Breast epithelium (tissue), 4 donors: ENCODE results near the gene LINGO1. TPM values are rescaled to one million over a fixed set of nuclear protein-coding genes. Genes with fewer than 3 reads are reported as not detected.

Experiments
- DNase-seq, 2 donors: peaks; one replicate each; pipeline ENCODE4 v3.0.0-alpha.2; 2019; ENCODE audit warnings: low spot score in 2 of 2
- H3K27ac ChIP-seq, 2 donors: fragments of 200-600 bp; sonication (generic) in 1 of 2; one replicate each; pipeline ENCODE4 v1.5.1; 2016 to 2019; ENCODE audit warnings: mild to moderate bottlenecking in 1 of 2
- H3K27me3 ChIP-seq, 2 donors: fragments of 200-600 bp; sonication (generic) in 1 of 2; one replicate each; pipeline versions ENCODE4 v1.5.1 to v1.6.0; 2017 to 2019; ENCODE audit warnings: control low read depth in 1 of 2, mild to moderate bottlenecking in 1 of 2
- H3K36me3 ChIP-seq: fragments of 200-600 bp; one replicate; pipeline ENCODE4 v1.5.1; 2019
- H3K4me1 ChIP-seq, 2 donors: fragments of 200-600 bp; sonication (generic); one replicate each; pipeline ENCODE4 v1.5.1; 2016 to 2019; ENCODE audit warnings: control low read depth in 1 of 2
- H3K4me3 ChIP-seq, 3 donors: fragments of 200-600 bp; sonication (generic); 1 replicate in 2 of 3; 2 replicates in 1 of 3; pipeline ENCODE4 v1.5.1; 2016 to 2019; ENCODE audit warnings: mild to moderate bottlenecking in 3 of 3, moderate library complexity in 2 of 3
- H3K9me3 ChIP-seq, 2 donors: fragments of 200-600 bp; sonication (generic) in 1 of 2; one replicate each; pipeline ENCODE4 v1.5.1; 2016 to 2019; ENCODE audit warnings: control low read depth in 1 of 2
- CTCF ChIP-seq, 3 donors: fragments of 450-650 bp; IDR thresholded peaks; one replicate each; pipeline ENCODE4 v1.5.1; 2016 to 2017; ENCODE audit warnings: antibody characterized with exemption in 3 of 3, mild to moderate bottlenecking in 3 of 3, moderate library complexity in 3 of 3
- POLR2A ChIP-seq: fragments of 450-650 bp; IDR thresholded peaks from one replicate; pipeline ENCODE4 v1.6.1; 2016; ENCODE audit warnings: antibody characterized with exemption, mild to moderate bottlenecking, moderate library complexity
- POLR2AphosphoS5 ChIP-seq, 3 donors: sonication (generic); formaldehyde crosslinking; IDR thresholded peaks; one replicate each; pipeline ENCODE4 v1.6.1; 2017; ENCODE audit warnings: antibody characterized with exemption in 3 of 3
- intact Hi-C: fragments of 100-400 bp; cut with DNase I; formaldehyde crosslinking; loops from one replicate; pipeline ENCODE4 v1.15.1; 2023; ENCODE audit warnings: low total_unique reads
- total RNA-seq, 3 donors: library from RNA; depleted of rRNA; stranded (reverse); fragments of >200 nt; gene quantifications; one replicate each; pipeline ENCODE4 v1.1.0, GENCODE V29; 2016

Gene LINGO1
- total RNA-seq, 3 donors from 2014 or later: 1.2 to 1.6 TPM; not detected in 1

DNA sequence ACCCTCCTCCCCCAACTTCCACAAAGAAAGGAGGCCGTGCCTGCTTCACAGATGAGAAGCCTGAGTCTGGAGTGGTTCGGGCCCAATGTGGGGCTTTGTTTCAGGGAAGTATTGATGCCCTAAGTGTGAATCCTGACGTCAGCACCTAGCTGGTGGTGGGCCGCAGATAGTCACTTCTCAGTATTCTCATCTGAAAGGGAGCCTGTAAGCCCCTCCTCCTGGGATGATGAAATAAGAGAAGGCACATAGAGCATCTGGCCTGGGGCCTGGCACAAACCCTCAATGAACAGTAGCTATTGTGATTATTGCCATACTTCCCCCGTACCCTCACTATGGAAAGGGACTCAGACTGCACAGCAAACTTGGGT is 24.8 kb downstream of the LINGO1 start:
- Histone ChIP-seq H3K4me1 (no peaks in the 10 kb centered on the region), H3K4me3 (no peak overlapping the region), H3K36me3 (no peaks in the 10 kb centered on the region), H3K27me3 (no peaks in the 10 kb centered on the region), H3K27ac (peak overlapping the region in 1 of 2 donors; percentile 80), H3K9me3 (no peaks in the 10 kb centered on the region)
- intact Hi-C loops: no loop called here
- TF ChIP-seq CTCF (IDR thresholded peaks at IDR 0.05): no peak
- no peak for TF ChIP-seq POLR2A
- no peak for TF ChIP-seq POLR2AphosphoS5 (IDR thresholded peaks at IDR 0.05)
- no peak for DNase-seq

- Histone ChIP-seq H3K36me3 (no peaks in the 10 kb centered on the region), H3K9me3 (no peaks in the 10 kb centered on the region), H3K27ac (peak overlapping the region in 1 of 2 donors; percentile 80), H3K4me3 (no peak overlapping the region), H3K4me1 (no peaks in the 10 kb centered on the region), H3K27me3 (no peaks in the 10 kb centered on the region)
- intact Hi-C loops: no loop called here
- DNase-seq: no peak
- no peak for TF ChIP-seq POLR2AphosphoS5 (IDR thresholded peaks at IDR 0.05)
- TF ChIP-seq CTCF (IDR thresholded peaks at IDR 0.05): no peak
- TF ChIP-seq POLR2A: no peak
Measured at GRCh38 chr15:77607111-77607893, 25.4 kb downstream of the LINGO1 start.

DNA sequence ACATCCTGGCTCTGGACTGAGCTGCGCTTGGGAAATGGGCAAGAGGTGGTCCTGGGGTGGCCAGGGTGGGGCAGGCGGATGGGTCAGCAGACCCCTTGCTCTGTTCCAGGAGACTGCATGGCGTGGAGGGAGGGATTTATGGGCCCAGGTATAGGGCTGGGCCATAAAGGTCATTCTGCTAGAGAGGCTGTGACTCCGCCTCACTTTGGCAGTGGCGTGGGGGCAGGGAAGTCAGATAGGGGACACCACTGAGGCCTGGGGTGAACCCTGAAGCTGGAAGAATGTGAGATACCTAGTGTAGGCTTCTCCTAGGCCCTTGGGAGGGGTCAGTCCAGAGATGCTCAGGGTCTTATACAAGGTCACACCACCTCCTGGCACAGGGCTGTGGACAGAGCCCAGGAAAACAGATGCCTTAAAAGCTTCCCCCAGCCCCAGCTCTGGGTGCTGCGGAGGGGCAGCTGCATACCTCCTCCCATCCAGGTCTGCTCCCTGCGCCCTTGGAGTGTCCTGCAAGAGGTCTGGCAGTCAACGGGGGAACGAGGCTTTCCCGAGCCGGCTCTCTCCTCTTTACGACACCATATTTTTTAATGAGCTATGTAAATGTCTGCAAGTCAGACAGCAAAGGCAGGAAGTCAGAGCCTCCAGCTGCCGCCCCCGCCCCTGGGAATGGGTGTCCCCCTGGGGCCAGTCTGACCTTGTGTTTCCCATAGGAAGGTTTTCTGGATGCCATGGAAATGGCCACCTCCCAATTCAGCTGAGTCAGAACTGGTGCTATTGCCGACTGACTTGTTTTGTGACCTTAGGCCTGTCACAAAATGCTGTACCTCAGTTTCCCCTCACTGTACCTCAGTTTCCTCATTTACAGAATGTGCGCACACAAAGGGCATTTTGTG is 26.3 kb downstream of the LINGO1 start:
- no peaks in the 10 kb centered on the region for H3K27me3 ChIP-seq
- H3K36me3 ChIP-seq: no peaks in the 10 kb centered on the region
- H3K9me3 ChIP-seq: no peaks in the 10 kb centered on the region
- DNase-seq: no peak
- TF ChIP-seq POLR2A (no peak), POLR2AphosphoS5 (IDR thresholded peaks at IDR 0.05) (no peak), CTCF (IDR thresholded peaks at IDR 0.05) (no peak)
- no peaks in the 10 kb centered on the region for H3K4me1 ChIP-seq
- H3K27ac ChIP-seq: peak overlapping the region in 1 of 2 donors; percentile 80
- intact Hi-C loops: no loop called here
- H3K4me3 ChIP-seq: no peak overlapping the region

DNA sequence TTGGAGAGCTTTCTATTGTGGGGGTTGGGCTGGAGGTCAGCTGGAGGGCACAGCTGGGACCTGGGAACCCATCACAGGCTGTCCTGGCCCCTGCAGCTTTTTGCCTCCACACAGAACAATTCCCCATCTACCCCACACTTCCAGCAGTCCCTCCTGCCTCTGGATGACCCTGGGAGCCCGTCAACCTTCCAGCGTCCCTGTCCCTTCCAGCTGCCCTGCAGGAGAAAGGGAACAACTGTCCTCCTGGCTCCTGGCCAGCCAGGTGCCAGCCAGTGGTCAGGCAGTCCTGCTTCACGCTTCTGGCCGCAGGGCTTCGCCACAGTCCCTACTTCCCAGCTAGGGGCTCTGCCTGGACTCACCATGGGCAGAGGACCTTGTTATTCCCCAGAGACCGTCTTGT is 27.2 kb downstream of the LINGO1 start:
- Histone ChIP-seq H3K27me3 (no peaks in the 10 kb centered on the region), H3K9me3 (no peaks in the 10 kb centered on the region), H3K36me3 (no peaks in the 10 kb centered on the region), H3K4me1 (no peaks in the 10 kb centered on the region), H3K4me3 (no peak overlapping the region), H3K27ac (no peak overlapping the region)
- DNase-seq: no peak
- TF ChIP-seq POLR2A (no peak), CTCF (IDR thresholded peaks at IDR 0.05) (no peak), POLR2AphosphoS5 (IDR thresholded peaks at IDR 0.05) (no peak)
- intact Hi-C loops: no loop called here

GRCh38 chr15:77604973-77605372 is 27.7 kb downstream of the LINGO1 start:
- no peak for TF ChIP-seq POLR2AphosphoS5 (IDR thresholded peaks at IDR 0.05)
- TF ChIP-seq CTCF (IDR thresholded peaks at IDR 0.05): no peak
- TF ChIP-seq POLR2A: no peak

More at GRCh38 chr15:77604973-77605372, 27.7 kb downstream of the LINGO1 start:
- Histone ChIP-seq H3K27me3 (no peaks in the 10 kb centered on the region), H3K36me3 (no peaks in the 10 kb centered on the region), H3K4me3 (no peak overlapping the region), H3K4me1 (no peaks in the 10 kb centered on the region), H3K27ac (no peak overlapping the region), H3K9me3 (no peaks in the 10 kb centered on the region)
- DNase-seq: no peak
- intact Hi-C loops: loop anchor here (1.0 kb wide), 1 partner anchor 31 kb away; no protein-coding TSS in a partner anchor
